Hepatocyte (in vitro differentiated cells): Measurements from ENCODE around the gene PHF19. TPM values are rescaled to one million over a fixed set of nuclear protein-coding genes. Genes with fewer than 3 reads are reported as not detected.

Source experiments
- DNase-seq: peaks from one replicate; pipeline ENCODE4 v3.0.0-alpha.2; 2016; ENCODE audit warnings: low spot score
- H2AFZ ChIP-seq: fragments of 200-600 bp; sonication (generic); 2 replicates; pipeline ENCODE4 v1.6.0; 2016; ENCODE audit warnings: antibody characterized with exemption, mild to moderate bottlenecking
- H3K27ac ChIP-seq: fragments of 200-600 bp; sonication (generic); 2 replicates; pipeline ENCODE4 v1.5.1; 2016; ENCODE audit warnings: mild to moderate bottlenecking
- H3K27me3 ChIP-seq: fragments of 200-600 bp; sonication (generic); 2 replicates; pipeline ENCODE4 v1.6.1; 2016
- H3K36me3 ChIP-seq: fragments of 200-600 bp; sonication (generic); replicated peaks from 2 replicates; pipeline ENCODE4 v1.5.1; 2016; ENCODE audit warnings: low read depth; ENCODE audit not compliant: insufficient read depth
- H3K4me1 ChIP-seq: fragments of 200-600 bp; sonication (generic); 2 replicates; pipeline ENCODE4 v1.5.1; 2016; ENCODE audit warnings: mild to moderate bottlenecking, moderate library complexity; ENCODE audit not compliant: insufficient read depth
- H3K4me2 ChIP-seq: fragments of 200-600 bp; sonication (generic); 2 replicates; pipeline ENCODE4 v1.6.0; 2016
- H3K4me3 ChIP-seq: fragments of 200-600 bp; sonication (generic); 2 replicates; pipeline ENCODE4 v1.5.1; 2016; ENCODE audit warnings: mild to moderate bottlenecking
- H3K79me2 ChIP-seq: fragments of 200-600 bp; sonication (generic); 2 replicates; pipeline ENCODE4 v1.6.0; 2017; ENCODE audit warnings: mild to moderate bottlenecking
- H3K9me2 ChIP-seq: fragments of 200-600 bp; sonication (generic); replicated peaks from 2 replicates; pipeline ENCODE4 v1.6.0; 2017; ENCODE audit warnings: mild to moderate bottlenecking; ENCODE audit not compliant: insufficient read depth
- H3K9me3 ChIP-seq: fragments of 200-600 bp; sonication (generic); 2 replicates; pipeline ENCODE4 v1.5.1; 2016; ENCODE audit warnings: low read depth, mild to moderate bottlenecking
- H4K20me1 ChIP-seq: fragments of 200-600 bp; sonication (generic); 2 replicates; pipeline ENCODE4 v1.6.0; 2016; ENCODE audit warnings: mild to moderate bottlenecking; ENCODE audit not compliant: insufficient read depth, poor library complexity, severe bottlenecking
- CTCF ChIP-seq: fragments of 200-600 bp; sonication (generic); IDR thresholded peaks from 2 replicates; pipeline ENCODE4 v1.5.1; 2016; ENCODE audit warnings: antibody characterized with exemption, mild to moderate bottlenecking; ENCODE audit not compliant: poor library complexity
- EZH2 ChIP-seq: fragments of 200-600 bp; sonication (generic); IDR thresholded peaks from 2 replicates; pipeline ENCODE4 v1.6.1; 2016; ENCODE audit warnings: antibody characterized with exemption, mild to moderate bottlenecking, borderline replicate concordance
- EZH2phosphoT487 ChIP-seq: fragments of 200-600 bp; sonication (generic); IDR thresholded peaks from one replicate; pipeline ENCODE4 v1.6.1; 2018; ENCODE audit warnings: antibody characterized with exemption, mild to moderate bottlenecking, low read depth, moderate library complexity; ENCODE audit not compliant: unreplicated experiment, severe bottlenecking
- WGBS: methylation state at CpG from one replicate; pipeline ENCODE4 v1.1.6; 2016; ENCODE audit warnings: low lambda C conversion rate; ENCODE audit errors: missing lambda C conversion rate; 5-methylcytosine and 5-hydroxymethylcytosine counted together
- polyA plus RNA-seq: library from polyadenylated mRNA; unstranded; fragments of >200 nt; fragmentation: Nextera tagmentation; extraction: Ambion mirVana; gene quantifications from 2 replicates; pipeline ENCODE4 v1.2.1, GENCODE V29; 2016
- total RNA-seq: library from RNA; depleted of rRNA; stranded (reverse); fragments of >200 nt; gene quantifications from 2 replicates; pipeline ENCODE4 v1.2.3, GENCODE V29; 2014

Gene PHF19
- total and polyA plus RNA-seq, 2 experiments from 2014 or later = 30.9 to 34.8 TPM

- no peak overlapping the region for H2AFZ ChIP-seq
- no peak for DNase-seq
- H3K36me3 ChIP-seq = no peaks in the 10 kb centered on the region
- peaks cover 22% of the 10 kb centered on the region for H3K4me1 ChIP-seq
- WGBS = 93% methylated on average over 13 of the region's 13 CpGs
- no peaks in the 10 kb centered on the region for H4K20me1 ChIP-seq
- no peaks in the 10 kb centered on the region for H3K9me3 ChIP-seq
- no peak overlapping the region for H3K4me3 ChIP-seq
- TF ChIP-seq CTCF = no peak
- TF ChIP-seq EZH2 = no peak
- TF ChIP-seq EZH2phosphoT487 = no peak
- H3K4me2 ChIP-seq = peak overlapping the region; percentile 69
- peaks cover 6% of the 10 kb centered on the region for H3K27me3 ChIP-seq
- H3K27ac ChIP-seq = peak overlapping the region; percentile 73
- no peaks in the 10 kb centered on the region for H3K9me2 ChIP-seq
- H3K79me2 ChIP-seq = no peaks in the 10 kb centered on the region
These were observed 16.8 kb upstream of the PHF19 start for GRCh38 chr9:120893611-120894307.

- peaks cover 22% of the 10 kb centered on the region for H3K4me1 ChIP-seq
- H3K79me2 ChIP-seq = no peaks in the 10 kb centered on the region
- H3K4me2 ChIP-seq = no peak overlapping the region
- H3K4me3 ChIP-seq = no peak overlapping the region
- peaks cover 6% of the 10 kb centered on the region for H3K27me3 ChIP-seq
- no peaks in the 10 kb centered on the region for H3K9me3 ChIP-seq
- no peak for DNase-seq
- H3K36me3 ChIP-seq = no peaks in the 10 kb centered on the region
- peak overlapping the region; percentile 87 for H3K27ac ChIP-seq
- H3K9me2 ChIP-seq = no peaks in the 10 kb centered on the region
- no peaks in the 10 kb centered on the region for H4K20me1 ChIP-seq
- no peak overlapping the region for H2AFZ ChIP-seq
- TF ChIP-seq EZH2 (no peak), CTCF (no peak), EZH2phosphoT487 (no peak)
- whole genome bisulfite sequencing = 76% methylated on average over 6 of the region's 6 CpGs
These were observed 16.0 kb upstream of the PHF19 start for GRCh38 chr9:120892748-120893610.

GRCh38 chr9:120891884-120892747 lies 15.1 kb upstream of the PHF19 start:
- peaks cover 22% of the 10 kb centered on the region for H3K4me1 ChIP-seq
- no peak for DNase-seq

More at GRCh38 chr9:120891884-120892747, 15.1 kb upstream of the PHF19 start:
- Histone ChIP-seq H3K9me3 (no peaks in the 10 kb centered on the region), H3K4me2 (no peak overlapping the region), H3K36me3 (no peaks in the 10 kb centered on the region), H3K79me2 (no peaks in the 10 kb centered on the region), H3K27me3 (peaks cover 6% of the 10 kb centered on the region), H3K27ac (peak overlapping the region; percentile 87), H4K20me1 (no peaks in the 10 kb centered on the region), H3K4me3 (no peak overlapping the region), H2AFZ (no peak overlapping the region), H3K9me2 (no peaks in the 10 kb centered on the region)
- WGBS = 56% methylated on average over 15 of the region's 15 CpGs
- TF ChIP-seq EZH2 = no peak
- TF ChIP-seq EZH2phosphoT487 = no peak
- TF ChIP-seq CTCF = no peak
